B cell (primary cell): Measurements from ENCODE around the gene HERC2.
"Not testable (repeated sequence)": the region's sequence is repeated elsewhere in the genome, so short reads cannot be mapped to it uniquely, and the experiment has no call there.

Experiments
- EZH2 ChIP-seq: IDR thresholded peaks from 2 replicates; pipeline ENCODE4 v1.6.1; 2012; ENCODE audit warnings: borderline replicate concordance, low read depth, mild to moderate bottlenecking, moderate library complexity, low read length; ENCODE audit not compliant: insufficient read depth, poor library complexity, severe bottlenecking
- TF ChIP-seq, protein P1 (sequence below): fragments of 200-600 bp; IDR thresholded peaks from one replicate; pipeline ENCODE4 v1.8.0; 2022; ENCODE audit warnings: antibody characterized with exemption, mild to moderate bottlenecking

DNA sequence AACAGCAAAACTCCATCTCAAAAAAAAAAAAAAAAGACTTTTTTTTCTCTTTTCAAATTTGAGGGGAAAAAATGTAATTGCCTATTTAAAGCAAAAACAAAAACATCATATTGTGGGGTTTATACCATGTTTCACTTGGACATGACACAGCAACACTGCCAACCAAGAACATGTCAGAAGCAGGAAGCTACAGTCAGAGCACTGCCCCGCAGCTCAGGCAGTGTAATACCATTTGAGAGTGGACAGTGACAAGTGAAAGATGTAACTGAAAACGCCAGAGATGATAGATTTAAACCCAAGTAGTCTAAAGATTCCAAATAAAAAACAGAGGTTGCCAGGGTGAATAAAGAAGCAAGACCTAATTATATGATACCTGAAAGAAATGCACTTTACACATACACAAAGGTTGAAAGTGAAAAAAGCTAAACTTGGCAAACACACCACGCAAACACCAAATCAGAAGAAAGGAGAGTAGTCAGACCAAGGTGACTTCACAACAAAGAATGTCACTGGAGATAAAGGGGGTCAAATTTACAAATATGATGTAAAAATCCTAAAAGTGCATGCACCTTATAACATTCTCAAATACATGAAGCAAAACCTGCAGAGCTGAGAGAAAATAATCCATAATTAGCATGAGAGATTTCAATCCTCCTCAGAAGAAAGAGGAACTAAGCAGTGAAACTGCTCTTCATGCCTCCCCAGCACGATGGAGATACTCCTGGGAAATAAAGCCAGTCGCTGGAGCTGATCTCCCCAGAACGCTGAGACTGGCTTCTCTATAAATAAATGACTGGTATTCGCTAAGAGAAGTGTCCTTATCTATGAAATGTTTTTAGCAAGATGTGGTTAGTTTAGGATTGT, 32.9 kb downstream of the HERC2 start:
- TF ChIP-seq, protein P1, sequence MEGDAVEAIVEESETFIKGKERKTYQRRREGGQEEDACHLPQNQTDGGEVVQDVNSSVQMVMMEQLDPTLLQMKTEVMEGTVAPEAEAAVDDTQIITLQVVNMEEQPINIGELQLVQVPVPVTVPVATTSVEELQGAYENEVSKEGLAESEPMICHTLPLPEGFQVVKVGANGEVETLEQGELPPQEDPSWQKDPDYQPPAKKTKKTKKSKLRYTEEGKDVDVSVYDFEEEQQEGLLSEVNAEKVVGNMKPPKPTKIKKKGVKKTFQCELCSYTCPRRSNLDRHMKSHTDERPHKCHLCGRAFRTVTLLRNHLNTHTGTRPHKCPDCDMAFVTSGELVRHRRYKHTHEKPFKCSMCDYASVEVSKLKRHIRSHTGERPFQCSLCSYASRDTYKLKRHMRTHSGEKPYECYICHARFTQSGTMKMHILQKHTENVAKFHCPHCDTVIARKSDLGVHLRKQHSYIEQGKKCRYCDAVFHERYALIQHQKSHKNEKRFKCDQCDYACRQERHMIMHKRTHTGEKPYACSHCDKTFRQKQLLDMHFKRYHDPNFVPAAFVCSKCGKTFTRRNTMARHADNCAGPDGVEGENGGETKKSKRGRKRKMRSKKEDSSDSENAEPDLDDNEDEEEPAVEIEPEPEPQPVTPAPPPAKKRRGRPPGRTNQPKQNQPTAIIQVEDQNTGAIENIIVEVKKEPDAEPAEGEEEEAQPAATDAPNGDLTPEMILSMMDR, result not testable (repeated sequence)
- not testable (repeated sequence) for TF ChIP-seq EZH2
